ENCODE results near the gene POLR3H.

POLR3H gene

DNA sequence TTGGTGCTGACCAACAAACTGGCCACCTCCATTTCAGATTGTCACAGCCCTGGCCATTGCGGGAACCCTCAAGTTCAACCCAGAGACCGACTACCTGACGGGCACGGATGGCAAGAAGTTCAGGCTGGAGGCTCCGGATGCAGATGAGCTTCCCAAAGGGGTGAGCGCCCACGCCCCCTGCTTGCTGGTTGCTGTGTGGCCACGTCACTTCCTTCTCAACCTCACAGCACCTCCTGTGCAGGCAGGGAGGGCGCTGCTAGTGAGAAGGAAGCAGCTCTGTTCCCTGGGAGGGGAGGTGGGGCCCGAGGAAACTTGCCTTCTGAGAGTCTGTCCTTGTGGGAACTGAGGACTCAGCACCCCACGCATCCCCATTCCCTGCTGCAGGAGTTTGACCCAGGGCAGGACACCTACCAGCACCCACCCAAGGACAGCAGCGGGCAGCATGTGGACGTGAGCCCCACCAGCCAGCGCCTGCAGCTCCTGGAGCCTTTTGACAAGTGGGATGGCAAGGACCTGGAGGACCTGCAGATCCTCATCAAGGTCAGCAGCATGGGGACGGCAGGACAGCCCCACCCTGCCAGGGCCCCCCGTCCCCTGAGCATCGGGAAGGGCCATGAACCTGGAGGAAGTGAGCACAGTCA lies 19.3 kb downstream of the POLR3H start:
- Histone ChIP-seq H3F3A (ENCODE audit: control insufficient read depth, insufficient read depth) (peaks cover 10% of the 10 kb centered on the region), H3K36me3 (ENCODE audit: control insufficient read depth, low read length) (peaks cover 72% of the 10 kb centered on the region), H3K79me2 (ENCODE audit: control insufficient read depth, low read length) (no peaks in the 10 kb centered on the region), H3K4me1 (ENCODE audit: control insufficient read depth, low read length) (peaks cover 11% of the 10 kb centered on the region), H3K4me3 (ENCODE audit: low read length) (no peak overlapping the region), H3K27ac (ENCODE audit: low read depth, low read length) (no peak overlapping the region), H3K9me2 (replicated peaks; ENCODE audit: control insufficient read depth, low read length) (no peaks in the 10 kb centered on the region), H3K4me2 (ENCODE audit: low read length) (no peak overlapping the region), H3K9me3 (ENCODE audit: control insufficient read depth, insufficient read depth, low read length) (no peaks in the 10 kb centered on the region), H4K20me1 (ENCODE audit: control insufficient read depth, insufficient read depth, low read depth, low read length) (peaks cover 4% of the 10 kb centered on the region; the same call in 1 of the 2 replicates), H3K27me3 (ENCODE audit: control insufficient read depth, low read length) (no peaks in the 10 kb centered on the region)
- no peak for TF ChIP-seq EZH2phosphoT487 (IDR thresholded peaks at IDR 0.05; ENCODE audit: borderline replicate concordance, low read length)
- TF ChIP-seq, protein P1, sequence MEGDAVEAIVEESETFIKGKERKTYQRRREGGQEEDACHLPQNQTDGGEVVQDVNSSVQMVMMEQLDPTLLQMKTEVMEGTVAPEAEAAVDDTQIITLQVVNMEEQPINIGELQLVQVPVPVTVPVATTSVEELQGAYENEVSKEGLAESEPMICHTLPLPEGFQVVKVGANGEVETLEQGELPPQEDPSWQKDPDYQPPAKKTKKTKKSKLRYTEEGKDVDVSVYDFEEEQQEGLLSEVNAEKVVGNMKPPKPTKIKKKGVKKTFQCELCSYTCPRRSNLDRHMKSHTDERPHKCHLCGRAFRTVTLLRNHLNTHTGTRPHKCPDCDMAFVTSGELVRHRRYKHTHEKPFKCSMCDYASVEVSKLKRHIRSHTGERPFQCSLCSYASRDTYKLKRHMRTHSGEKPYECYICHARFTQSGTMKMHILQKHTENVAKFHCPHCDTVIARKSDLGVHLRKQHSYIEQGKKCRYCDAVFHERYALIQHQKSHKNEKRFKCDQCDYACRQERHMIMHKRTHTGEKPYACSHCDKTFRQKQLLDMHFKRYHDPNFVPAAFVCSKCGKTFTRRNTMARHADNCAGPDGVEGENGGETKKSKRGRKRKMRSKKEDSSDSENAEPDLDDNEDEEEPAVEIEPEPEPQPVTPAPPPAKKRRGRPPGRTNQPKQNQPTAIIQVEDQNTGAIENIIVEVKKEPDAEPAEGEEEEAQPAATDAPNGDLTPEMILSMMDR (IDR thresholded peaks at IDR 0.05; ENCODE audit: low read depth, low read length, poor library complexity, severe bottlenecking) = peak; percentile 16

DNA sequence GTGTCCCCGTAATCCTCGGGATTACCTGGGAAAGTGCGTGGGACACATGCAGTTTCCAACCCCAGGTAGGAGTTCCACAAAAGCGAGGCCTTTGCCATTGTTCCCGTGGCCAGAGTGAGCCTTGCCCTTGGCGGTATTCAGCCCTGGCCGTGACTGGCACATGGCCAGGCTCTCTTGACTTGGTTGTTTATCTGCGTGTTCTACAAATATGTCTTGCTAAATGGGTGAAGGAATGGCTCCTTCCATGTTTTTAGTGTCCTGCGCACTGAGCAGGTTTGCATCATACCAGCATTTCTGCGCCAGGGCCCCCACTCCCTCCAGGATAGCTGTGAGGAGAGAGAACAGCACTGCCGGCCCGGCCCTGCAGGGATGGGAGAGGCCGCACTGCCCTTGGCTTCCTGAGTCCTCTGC lies 20.0 kb downstream of the POLR3H start:
- peaks cover 10% of the 10 kb centered on the region for H3F3A ChIP-seq (ENCODE audit: control insufficient read depth, insufficient read depth)
- no peaks in the 10 kb centered on the region for H3K9me3 ChIP-seq (ENCODE audit: control insufficient read depth, insufficient read depth, low read length)
- H3K4me3 ChIP-seq (ENCODE audit: low read length) = no peak overlapping the region
- TF ChIP-seq, protein P1 (IDR thresholded peaks at IDR 0.05; ENCODE audit: low read depth, low read length, poor library complexity, severe bottlenecking) = no peak
- no peak for TF ChIP-seq EZH2phosphoT487 (IDR thresholded peaks at IDR 0.05; ENCODE audit: borderline replicate concordance, low read length)
- H3K27ac ChIP-seq (ENCODE audit: low read depth, low read length) = no peak overlapping the region
- peaks cover 69% of the 10 kb centered on the region for H3K36me3 ChIP-seq (ENCODE audit: control insufficient read depth, low read length)
- H3K27me3 ChIP-seq (ENCODE audit: control insufficient read depth, low read length) = no peaks in the 10 kb centered on the region
- peaks cover 4% of the 10 kb centered on the region; the same call in 1 of the 2 replicates for H4K20me1 ChIP-seq (ENCODE audit: control insufficient read depth, insufficient read depth, low read depth, low read length)
- H3K79me2 ChIP-seq (ENCODE audit: control insufficient read depth, low read length) = no peaks in the 10 kb centered on the region
- H3K4me2 ChIP-seq (ENCODE audit: low read length) = no peak overlapping the region
- peaks cover 11% of the 10 kb centered on the region for H3K4me1 ChIP-seq (ENCODE audit: control insufficient read depth, low read length)
- H3K9me2 ChIP-seq (replicated peaks; ENCODE audit: control insufficient read depth, low read length) = no peaks in the 10 kb centered on the region

DNA sequence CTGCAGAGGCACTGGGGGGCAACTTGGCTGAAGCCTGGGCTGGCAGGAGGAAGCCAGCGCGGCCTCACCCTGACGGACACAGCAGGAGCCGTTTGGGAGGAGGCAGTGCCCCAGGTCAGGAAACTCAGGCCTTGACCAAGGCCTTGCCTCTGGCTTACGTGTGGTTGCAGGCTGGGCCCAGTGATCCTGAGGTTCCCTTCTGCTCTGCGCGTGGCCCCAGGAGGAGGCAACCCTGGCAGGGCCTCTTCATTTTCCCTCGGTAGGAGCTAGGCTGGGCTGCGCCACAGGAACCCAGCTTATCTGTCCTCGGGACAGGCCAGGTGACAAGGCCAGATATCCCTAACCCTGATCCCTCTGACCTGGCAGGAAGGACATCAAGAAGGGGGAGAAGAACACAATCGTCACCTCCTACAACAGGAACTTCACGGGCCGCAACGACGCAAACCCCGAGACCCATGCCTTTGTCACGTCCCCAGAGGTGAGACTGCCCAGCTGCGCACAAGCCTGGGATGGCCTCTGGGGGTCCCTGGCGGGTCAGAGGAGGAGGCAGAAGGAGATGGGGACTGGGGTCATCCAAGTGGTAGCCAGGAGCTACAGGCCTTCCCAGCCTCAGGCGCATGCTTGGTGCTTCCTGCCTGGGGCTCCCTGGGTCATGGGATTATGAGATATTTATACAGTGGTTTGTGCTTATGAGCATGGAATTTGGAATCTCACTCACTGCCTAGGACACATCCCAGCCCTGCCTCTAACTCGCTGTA lies 20.6 kb downstream of the POLR3H start:
- no peaks in the 10 kb centered on the region for H3K27me3 ChIP-seq (ENCODE audit: control insufficient read depth, low read length)
- no peak overlapping the region for H3K27ac ChIP-seq (ENCODE audit: low read depth, low read length)
- H3F3A ChIP-seq (ENCODE audit: control insufficient read depth, insufficient read depth) = peaks cover 7% of the 10 kb centered on the region
- H3K9me3 ChIP-seq (ENCODE audit: control insufficient read depth, insufficient read depth, low read length) = no peaks in the 10 kb centered on the region
- peaks cover 11% of the 10 kb centered on the region for H3K4me1 ChIP-seq (ENCODE audit: control insufficient read depth, low read length)
- H3K4me3 ChIP-seq (ENCODE audit: low read length) = no peak overlapping the region
- peaks cover 69% of the 10 kb centered on the region for H3K36me3 ChIP-seq (ENCODE audit: control insufficient read depth, low read length)
- peaks cover 4% of the 10 kb centered on the region; the same call in 1 of the 2 replicates for H4K20me1 ChIP-seq (ENCODE audit: control insufficient read depth, insufficient read depth, low read depth, low read length)
- TF ChIP-seq, protein P1 (IDR thresholded peaks at IDR 0.05; ENCODE audit: low read depth, low read length, poor library complexity, severe bottlenecking) = no peak
- TF ChIP-seq EZH2phosphoT487 (IDR thresholded peaks at IDR 0.05; ENCODE audit: borderline replicate concordance, low read length) = no peak
- H3K9me2 ChIP-seq (replicated peaks; ENCODE audit: control insufficient read depth, low read length) = no peaks in the 10 kb centered on the region
- H3K79me2 ChIP-seq (ENCODE audit: control insufficient read depth, low read length) = no peaks in the 10 kb centered on the region
- H3K4me2 ChIP-seq (ENCODE audit: low read length) = no peak overlapping the region
